ENCODE measurements around the gene LRRC32. TPM values are rescaled to one million over a fixed set of nuclear protein-coding genes. Genes with fewer than 3 reads are reported as not detected.

The LRRC32 gene
- polyA plus RNA-seq, 2 of the 4 experiments (the other 2 are of a cell fraction) = 0.25 to 0.62 TPM

DNA sequence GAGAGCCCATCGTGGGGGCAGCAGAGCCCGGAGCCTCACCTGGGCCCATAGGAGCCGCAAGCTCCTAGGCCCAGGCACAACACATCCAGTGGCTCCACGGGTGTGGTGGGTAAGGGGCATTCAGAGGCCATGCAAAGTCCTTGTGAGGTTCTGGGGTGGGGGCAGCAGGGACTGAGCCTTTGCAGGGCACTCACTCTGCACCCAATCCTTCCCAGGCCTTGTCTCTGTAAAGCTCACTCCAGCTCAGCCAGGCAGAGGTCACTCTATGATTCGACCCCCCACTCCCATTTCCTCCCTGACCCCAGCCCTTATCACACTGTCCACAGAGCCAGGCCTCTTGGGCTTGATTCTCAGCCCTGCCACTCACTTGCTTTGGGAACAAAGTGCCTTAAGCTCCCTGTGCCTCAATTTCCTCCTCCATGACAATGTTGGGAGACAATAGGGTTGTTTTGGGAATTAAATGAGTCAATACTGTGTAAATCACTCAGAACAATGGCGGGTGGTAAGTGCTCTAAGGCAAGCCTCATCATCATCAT, 46.6 kb downstream of the LRRC32 start:
- H3K4me3 ChIP-seq = no peak overlapping the region
- no peak for FAIRE-seq
- POLR2A ChIA-PET = no interaction called here

DNA sequence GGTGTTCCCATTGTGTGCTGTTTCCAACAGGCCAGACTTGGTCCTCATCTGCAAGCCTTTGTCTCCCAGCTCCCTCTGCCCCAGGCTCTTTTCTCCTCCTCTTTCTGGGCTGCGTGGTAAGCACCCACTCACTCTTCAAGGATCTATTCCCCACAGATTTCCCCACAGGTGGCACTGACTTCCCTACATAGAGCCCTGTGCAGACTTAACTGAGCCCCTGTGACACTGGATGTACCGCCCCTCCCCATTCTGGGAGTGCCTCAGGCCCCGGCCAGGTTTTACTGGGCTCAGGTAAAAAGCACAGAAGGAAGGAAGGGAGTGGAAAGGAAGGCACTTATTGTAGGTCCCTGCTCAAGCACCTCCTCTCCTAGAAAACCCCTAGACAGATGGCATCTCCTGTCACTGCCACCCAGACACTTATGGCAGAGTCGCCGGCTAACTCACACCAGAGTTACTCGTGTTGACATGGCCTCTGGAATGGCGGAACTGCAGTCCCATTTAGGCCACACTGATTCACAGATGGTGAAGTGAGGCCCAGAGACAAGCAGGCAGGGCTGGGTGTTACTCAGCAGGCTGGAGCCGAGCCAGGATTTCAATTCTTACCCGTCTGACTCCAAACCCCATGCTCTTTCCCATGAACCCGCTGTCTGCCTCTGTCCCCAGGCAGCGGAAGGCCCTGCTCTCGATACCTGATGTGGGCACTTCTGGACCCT, 47.2 kb downstream of the LRRC32 start:
- Histone ChIP-seq H3K4me3 (no peak overlapping the region), H3K9me3 (peaks cover 11% of the 10 kb centered on the region; the same call in 2 of the 3 replicates), H3K4me1 (no peaks in the 10 kb centered on the region), H3K4me2 (no peak overlapping the region), H3K27ac (no peak overlapping the region)
- FAIRE-seq (no peak), DNase-seq (ENCODE audit: low read depth in 1 of 2, low spot score in 1 of 2) (no peak), ATAC-seq (peak in 1 of 2 experiments; percentile 18; a peak in 1 of 6 replicates)
- POLR2A ChIA-PET = no interaction called here
- WGBS (ENCODE audit: missing lambda C conversion rate) = 72% methylated on average over 12 of the region's 12 CpGs
- TF ChIP-seq MAZ (IDR thresholded peaks at IDR 0.05; ENCODE audit: borderline replicate concordance, low read depth, low read length) = no peak
- no peak for TF ChIP-seq EHMT2 (IDR thresholded peaks at IDR 0.05; ENCODE audit: low read depth)
- TF ChIP-seq HDAC2 (IDR thresholded peaks at IDR 0.05) = no peak
- CTCF ChIA-PET = interaction anchor here (0.9 to 1.0 kb wide), 2 partner anchors 10 to 15 kb away, joined by 3 to 4 read pairs; no protein-coding TSS in a partner anchor

More for the DNA sequence above, 46.6 kb downstream of the LRRC32 start:
- Histone ChIP-seq H3K4me1 (no peaks in the 10 kb centered on the region), H3K9me3 (peaks cover 11% of the 10 kb centered on the region; the same call in 2 of the 3 replicates), H3K4me2 (no peak overlapping the region), H3K27ac (no peak overlapping the region)
- ATAC-seq = no peak
- no peak for DNase-seq (ENCODE audit: low read depth in 1 of 2, low spot score in 1 of 2)
- CTCF ChIA-PET = interaction anchor here (0.9 kb wide), 1 partner anchor 9 kb away, joined by 3 read pairs; no protein-coding TSS in a partner anchor
- no peak for TF ChIP-seq HOXA7 (CRISPR knock-in tag; IDR thresholded peaks at IDR 0.05)
- no peak for TF ChIP-seq ESRRA (IDR thresholded peaks at IDR 0.05; ENCODE audit: borderline replicate concordance, low read length)
- 43% methylated on average over 4 of the region's 6 CpGs for WGBS (ENCODE audit: missing lambda C conversion rate)

DNA sequence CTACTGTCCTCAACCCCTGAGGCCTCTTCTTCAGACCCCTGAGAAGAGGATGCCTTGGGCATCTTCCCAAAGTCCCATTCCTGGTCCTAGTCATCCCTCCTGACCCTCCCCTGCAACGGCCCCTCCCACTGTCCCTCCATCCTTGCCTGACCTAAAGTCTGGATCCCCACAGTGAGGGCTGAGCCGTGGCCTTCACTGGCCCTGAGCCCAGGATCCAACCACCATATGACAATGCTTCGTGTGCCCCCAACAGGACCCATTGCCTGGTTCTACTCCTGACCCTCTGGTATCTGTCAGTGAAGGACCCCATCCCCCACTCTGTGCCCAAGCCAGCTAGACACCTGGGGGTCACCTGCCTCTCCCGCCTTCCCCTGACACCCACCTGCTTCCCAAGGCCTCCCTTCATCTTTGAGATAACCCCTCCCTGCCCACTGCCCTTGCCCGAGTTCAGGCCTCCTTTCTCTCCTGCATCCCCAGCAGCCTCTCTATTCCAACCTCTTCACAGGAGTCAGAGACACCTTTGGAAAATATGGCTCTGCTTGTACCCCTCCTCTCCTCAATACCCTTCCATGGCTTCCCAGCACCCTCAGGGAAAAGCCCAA, 48.0 kb downstream of the LRRC32 start:
- Histone ChIP-seq H3K9me3 (peaks cover 11% of the 10 kb centered on the region; the same call in 2 of the 3 replicates), H3K4me3 (no peak overlapping the region), H3K4me1 (no peaks in the 10 kb centered on the region), H3K4me2 (no peak overlapping the region), H3K27ac (no peak overlapping the region)
- DNase-seq (ENCODE audit: low read depth in 1 of 2, low spot score in 1 of 2) (no peak), FAIRE-seq (no peak), ATAC-seq (0 out of 6 replicates have a peak, but pooled peaks of 1 of the 2 experiments have one; percentile 20)
- CTCF ChIA-PET = interaction anchor here (1.0 kb wide), 1 partner anchor 14 kb away, joined by 4 read pairs; no protein-coding TSS in a partner anchor
- TF ChIP-seq POLR2AphosphoS2 (conservative IDR thresholded peaks at IDR 0.05; ENCODE audit: low read length) (no peak), CHD4 (IDR thresholded peaks at IDR 0.05; ENCODE audit: borderline replicate concordance) (no peak)
- TF ChIP-seq, protein P1, sequence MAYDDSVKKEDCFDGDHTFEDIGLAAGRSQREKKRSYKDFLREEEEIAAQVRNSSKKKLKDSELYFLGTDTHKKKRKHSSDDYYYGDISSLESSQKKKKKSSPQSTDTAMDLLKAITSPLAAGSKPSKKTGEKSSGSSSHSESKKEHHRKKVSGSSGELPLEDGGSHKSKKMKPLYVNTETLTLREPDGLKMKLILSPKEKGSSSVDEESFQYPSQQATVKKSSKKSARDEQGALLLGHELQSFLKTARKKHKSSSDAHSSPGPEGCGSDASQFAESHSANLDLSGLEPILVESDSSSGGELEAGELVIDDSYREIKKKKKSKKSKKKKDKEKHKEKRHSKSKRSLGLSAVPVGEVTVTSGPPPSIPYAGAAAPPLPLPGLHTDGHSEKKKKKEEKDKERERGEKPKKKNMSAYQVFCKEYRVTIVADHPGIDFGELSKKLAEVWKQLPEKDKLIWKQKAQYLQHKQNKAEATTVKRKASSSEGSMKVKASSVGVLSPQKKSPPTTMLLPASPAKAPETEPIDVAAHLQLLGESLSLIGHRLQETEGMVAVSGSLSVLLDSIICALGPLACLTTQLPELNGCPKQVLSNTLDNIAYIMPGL (CRISPR knock-in tag; IDR thresholded peaks at IDR 0.05; ENCODE audit: borderline replicate concordance) = no peak
- 50% methylated on average over 5 of the region's 5 CpGs for WGBS (ENCODE audit: missing lambda C conversion rate)
- POLR2A ChIA-PET = no interaction called here

DNA sequence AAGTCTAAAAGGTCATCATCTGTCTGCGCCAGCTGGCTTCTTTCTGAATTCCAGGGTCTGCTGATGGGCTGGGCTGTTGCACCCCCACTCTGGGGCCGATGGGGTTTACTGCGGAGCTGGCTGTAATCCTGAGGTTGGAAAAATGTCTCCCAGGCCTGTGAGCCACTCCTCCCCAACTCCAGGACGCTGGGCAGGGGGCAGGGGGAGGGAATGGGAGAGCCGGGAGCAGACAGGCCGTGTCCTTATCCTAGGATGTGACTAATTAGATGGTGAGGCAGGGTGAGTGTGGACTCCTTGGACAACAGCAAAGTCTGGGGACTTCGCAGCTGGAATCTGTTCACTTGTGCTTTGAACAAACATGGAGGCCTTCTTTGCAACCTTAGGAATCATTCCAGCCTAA, 48.7 kb downstream of the LRRC32 start:
- Histone ChIP-seq H3K4me2 (no peak overlapping the region), H3K9me3 (peaks cover 11% of the 10 kb centered on the region; the same call in 2 of the 3 replicates), H3K4me3 (no peak overlapping the region), H3K4me1 (no peaks in the 10 kb centered on the region), H3K27ac (no peak overlapping the region)
- CTCF ChIA-PET = interaction anchor here (0.6 to 1.2 kb wide), 2 partner anchors 12 to 100 kb away, joined by 3 to 4 read pairs; no protein-coding TSS in a partner anchor
- 85% methylated on average over 7 of the region's 7 CpGs for WGBS (ENCODE audit: missing lambda C conversion rate)
- DNase-seq (ENCODE audit: low read depth in 1 of 2, low spot score in 1 of 2) (no peak), ATAC-seq (no peak), FAIRE-seq (no peak)
- TF ChIP-seq, protein P2, sequence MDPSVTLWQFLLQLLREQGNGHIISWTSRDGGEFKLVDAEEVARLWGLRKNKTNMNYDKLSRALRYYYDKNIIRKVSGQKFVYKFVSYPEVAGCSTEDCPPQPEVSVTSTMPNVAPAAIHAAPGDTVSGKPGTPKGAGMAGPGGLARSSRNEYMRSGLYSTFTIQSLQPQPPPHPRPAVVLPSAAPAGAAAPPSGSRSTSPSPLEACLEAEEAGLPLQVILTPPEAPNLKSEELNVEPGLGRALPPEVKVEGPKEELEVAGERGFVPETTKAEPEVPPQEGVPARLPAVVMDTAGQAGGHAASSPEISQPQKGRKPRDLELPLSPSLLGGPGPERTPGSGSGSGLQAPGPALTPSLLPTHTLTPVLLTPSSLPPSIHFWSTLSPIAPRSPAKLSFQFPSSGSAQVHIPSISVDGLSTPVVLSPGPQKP (IDR thresholded peaks at IDR 0.05; ENCODE audit: low read depth, low read length) = no peak
- TF ChIP-seq SREBF2 (IDR thresholded peaks at IDR 0.05) (no peak), RAD21 (conservative IDR thresholded peaks at IDR 0.05 in 1 of 2, IDR thresholded peaks at IDR 0.05 in 1 of 2) (no peak), SMC3 (IDR thresholded peaks at IDR 0.05) (no peak), CBX8 (IDR thresholded peaks at IDR 0.05) (no peak), MAZ (IDR thresholded peaks at IDR 0.05; ENCODE audit: borderline replicate concordance, low read depth, low read length) (no peak), EHF (CRISPR knock-in tag; IDR thresholded peaks at IDR 0.05) (no peak), HDAC2 (IDR thresholded peaks at IDR 0.05) (no peak), POLR2A (IDR thresholded peaks at IDR 0.05; ENCODE audit: low read length) (no peak), GATA3 (IDR thresholded peaks at IDR 0.05; ENCODE audit: borderline replicate concordance) (no peak), HOXB13 (CRISPR knock-in tag; IDR thresholded peaks at IDR 0.05; ENCODE audit: low read depth) (no peak)
- TF ChIP-seq, protein P1 (CRISPR knock-in tag; IDR thresholded peaks at IDR 0.05; ENCODE audit: borderline replicate concordance) = no peak
- TF ChIP-seq, protein P3, sequence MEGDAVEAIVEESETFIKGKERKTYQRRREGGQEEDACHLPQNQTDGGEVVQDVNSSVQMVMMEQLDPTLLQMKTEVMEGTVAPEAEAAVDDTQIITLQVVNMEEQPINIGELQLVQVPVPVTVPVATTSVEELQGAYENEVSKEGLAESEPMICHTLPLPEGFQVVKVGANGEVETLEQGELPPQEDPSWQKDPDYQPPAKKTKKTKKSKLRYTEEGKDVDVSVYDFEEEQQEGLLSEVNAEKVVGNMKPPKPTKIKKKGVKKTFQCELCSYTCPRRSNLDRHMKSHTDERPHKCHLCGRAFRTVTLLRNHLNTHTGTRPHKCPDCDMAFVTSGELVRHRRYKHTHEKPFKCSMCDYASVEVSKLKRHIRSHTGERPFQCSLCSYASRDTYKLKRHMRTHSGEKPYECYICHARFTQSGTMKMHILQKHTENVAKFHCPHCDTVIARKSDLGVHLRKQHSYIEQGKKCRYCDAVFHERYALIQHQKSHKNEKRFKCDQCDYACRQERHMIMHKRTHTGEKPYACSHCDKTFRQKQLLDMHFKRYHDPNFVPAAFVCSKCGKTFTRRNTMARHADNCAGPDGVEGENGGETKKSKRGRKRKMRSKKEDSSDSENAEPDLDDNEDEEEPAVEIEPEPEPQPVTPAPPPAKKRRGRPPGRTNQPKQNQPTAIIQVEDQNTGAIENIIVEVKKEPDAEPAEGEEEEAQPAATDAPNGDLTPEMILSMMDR (IDR thresholded peaks at IDR 0.05) = no peak
- POLR2A ChIA-PET = no interaction called here

Measured in A549 (cell line).